Activated naive CD4-positive, alpha-beta T cell treated with anti-CD3 and anti-CD28 coated beads, Interleukin-2, amount 50 U/mL, for 72 hours (primary cell): ENCODE data around the gene NUBPL. TPM values are rescaled to one million over a fixed set of nuclear protein-coding genes. Genes with fewer than 3 reads are reported as not detected.
"Not testable (repeated sequence)": the region's sequence is repeated elsewhere in the genome, so short reads cannot be mapped to it uniquely, and the experiment has no call there.

Experiments used
- ATAC-seq, 2 donors: fragments of 150-1000 bp; cut with Tn5 transposase; 2 replicates each; pipeline ENCODE4 v1.10.0; 2021; ENCODE audit warnings: mild to moderate bottlenecking in 2 of 2, moderate library complexity in 2 of 2
- DNase-seq, 2 donors: peaks; one replicate each; pipeline ENCODE4 v3.0.0; 2021 to 2022; ENCODE audit warnings: low spot score in 2 of 2
- H3K27ac Mint-ChIP-seq, 2 donors: one replicate each; pipeline ENCODE4 v1.8.0; 2022; ENCODE audit warnings: mild to moderate bottlenecking in 2 of 2, mixed read lengths in 2 of 2
- H3K36me3 Mint-ChIP-seq, 2 donors: one replicate each; pipeline ENCODE4 v1.8.0; 2022; ENCODE audit warnings: mixed read lengths in 2 of 2
- H3K9me3 Mint-ChIP-seq, 2 donors: one replicate each; pipeline ENCODE4 v1.8.0; 2022; ENCODE audit warnings: mixed read lengths in 2 of 2
- total RNA-seq, 2 donors: library from RNA; stranded (reverse); gene quantifications; one replicate each; pipeline ENCODE4 v1.2.3, GENCODE V29; 2022

NUBPL gene
- total RNA-seq, 2 donors from 2014 or later, result 7.5 to 10.3 TPM

DNA sequence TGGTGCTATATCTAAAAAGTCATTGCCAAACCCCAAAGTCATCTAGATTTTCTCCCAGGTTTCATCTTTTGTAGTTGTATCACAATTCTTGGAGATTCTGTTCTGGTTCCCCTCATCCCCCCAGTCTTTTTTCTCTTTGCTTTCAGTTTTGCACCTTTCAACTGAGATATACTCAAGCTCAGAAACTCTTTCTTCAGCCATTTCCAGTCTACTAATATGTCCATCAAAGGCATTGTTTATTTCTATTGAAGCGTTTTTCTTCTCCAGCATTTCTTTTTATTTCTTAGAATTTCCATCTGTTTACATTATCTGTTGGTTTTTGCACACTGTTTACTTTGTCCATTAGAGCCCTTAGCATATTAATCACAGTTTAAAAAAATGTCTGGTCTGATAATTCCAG lies 179.5 kb downstream of the NUBPL start:
- no peak for ATAC-seq
- Mint-ChIP-seq H3K27ac (no peak overlapping the region), H3K36me3 (peaks cover 0 to 12% of the 10 kb centered on the region in 2 donors), H3K9me3 (peaks cover 9 to 15% of the 10 kb centered on the region in 2 donors)
- no peak for DNase-seq

- no peak for DNase-seq
- ATAC-seq, result no peak
- H3K9me3 Mint-ChIP-seq, result peaks cover 38 to 48% of the 10 kb centered on the region in 2 donors
- peaks cover 29 to 49% of the 10 kb centered on the region in 2 donors for H3K36me3 Mint-ChIP-seq
- no peak overlapping the region for H3K27ac Mint-ChIP-seq
These were observed 184.5 kb downstream of the NUBPL start for GRCh38 chr14:31745741-31746140.

GRCh38 chr14:31746326-31746725 lies 185.1 kb downstream of the NUBPL start:
- Mint-ChIP-seq H3K27ac (no peak overlapping the region), H3K9me3 (peaks cover 41 to 50% of the 10 kb centered on the region in 2 donors), H3K36me3 (peaks cover 33 to 52% of the 10 kb centered on the region in 2 donors)
- no peak for ATAC-seq
- DNase-seq, result no peak

DNA sequence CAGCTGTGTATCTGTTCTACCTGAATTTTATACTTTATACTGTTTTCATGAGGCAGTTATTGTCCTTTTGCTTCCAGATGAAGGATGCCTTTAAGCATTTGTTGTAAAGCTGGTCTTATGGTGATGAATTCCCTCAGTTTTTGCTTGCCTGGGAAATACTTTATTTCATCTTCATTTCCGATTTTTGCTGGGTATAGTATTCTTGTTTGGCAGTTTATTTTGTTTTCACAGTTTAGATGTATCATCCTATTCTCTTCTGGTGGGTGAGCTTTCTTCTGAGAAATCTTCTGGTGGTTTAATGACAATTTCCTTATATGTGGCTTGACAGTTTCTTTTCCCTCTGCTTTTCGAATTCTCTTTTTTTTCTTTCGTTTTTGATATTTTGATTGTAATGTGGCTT lies 188.1 kb downstream of the NUBPL start:
- Mint-ChIP-seq H3K27ac (no peak overlapping the region), H3K36me3 (peaks cover 41 to 57% of the 10 kb centered on the region in 2 donors), H3K9me3 (peaks cover 39 to 52% of the 10 kb centered on the region in 2 donors)
- no peak for DNase-seq
- ATAC-seq, result no peak

DNA sequence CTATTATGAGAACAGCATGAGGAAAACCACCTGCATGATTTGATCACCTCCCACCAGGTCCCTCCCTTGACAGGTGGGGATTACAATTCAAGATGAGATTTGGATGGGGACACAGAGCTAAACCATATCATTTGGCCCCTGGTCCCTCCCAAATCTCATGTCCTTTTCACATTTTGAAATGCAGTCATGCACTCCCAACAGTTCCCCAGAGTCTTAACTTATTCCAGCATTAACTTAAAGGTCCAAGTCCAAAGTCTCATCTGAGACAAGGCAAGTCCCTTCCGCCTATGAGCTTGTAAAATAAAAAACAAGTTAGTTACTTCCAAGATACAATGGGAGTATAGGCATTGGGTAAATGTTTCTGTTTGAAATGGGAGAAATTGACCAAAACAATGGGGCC lies 189.8 kb downstream of the NUBPL start:
- not testable (repeated sequence) for DNase-seq, H3K27ac Mint-ChIP-seq, ATAC-seq
- Mint-ChIP-seq H3K36me3 (peaks cover 41 to 53% of the 10 kb centered on the region in 2 donors), H3K9me3 (peaks cover 39 to 45% of the 10 kb centered on the region in 2 donors)

DNA sequence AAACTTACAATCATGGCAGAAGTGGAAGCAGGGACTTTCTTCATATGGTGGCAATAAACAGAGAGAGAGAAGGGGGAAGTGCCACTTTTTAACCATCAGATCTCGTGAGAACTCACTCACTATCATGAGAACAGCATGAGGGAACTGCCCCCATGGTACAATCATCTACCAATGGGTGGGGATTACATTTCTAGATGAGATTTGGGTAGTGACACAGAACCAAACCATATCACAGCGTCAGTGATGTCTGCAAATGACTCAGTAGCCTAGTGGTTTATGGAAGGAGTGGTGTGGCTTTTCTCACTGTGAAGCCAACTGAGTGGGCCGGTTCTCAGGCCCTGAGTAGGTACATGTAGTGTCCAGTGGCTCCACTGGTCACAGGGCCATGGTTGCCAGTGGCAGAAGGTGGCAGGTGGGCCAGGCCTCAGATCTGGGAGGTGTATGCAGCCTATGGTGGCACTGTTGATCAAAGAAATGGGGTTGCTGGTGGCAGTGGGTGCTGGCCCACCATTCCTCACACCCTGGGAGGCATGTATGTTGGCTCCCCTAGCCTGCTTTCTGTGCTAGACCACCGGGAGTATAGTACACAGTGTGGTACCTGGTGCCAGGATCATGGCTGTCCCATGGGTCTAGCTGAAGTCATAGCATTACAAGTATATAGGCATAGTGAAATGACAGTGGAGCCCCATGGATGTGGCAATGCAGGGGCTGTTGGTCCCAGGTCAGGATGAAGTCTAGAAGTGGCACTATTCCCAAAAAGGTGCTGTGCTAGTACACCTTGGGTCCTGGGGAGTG lies 191.9 kb downstream of the NUBPL start:
- Mint-ChIP-seq H3K27ac (no peak overlapping the region), H3K36me3 (peaks cover 32 to 36% of the 10 kb centered on the region in 2 donors), H3K9me3 (peaks cover 30 to 31% of the 10 kb centered on the region in 2 donors)
- ATAC-seq (peak; percentile 57 to 68), DNase-seq (no peak)

- Mint-ChIP-seq H3K27ac (no peak overlapping the region), H3K36me3 (peaks cover 0 to 4% of the 10 kb centered on the region in 2 donors), H3K9me3 (peaks cover 3 to 4% of the 10 kb centered on the region in 2 donors)
- ATAC-seq, result no peak
- DNase-seq, result no peak
These were observed 197.7 kb downstream of the NUBPL start for GRCh38 chr14:31758941-31759340.

DNA sequence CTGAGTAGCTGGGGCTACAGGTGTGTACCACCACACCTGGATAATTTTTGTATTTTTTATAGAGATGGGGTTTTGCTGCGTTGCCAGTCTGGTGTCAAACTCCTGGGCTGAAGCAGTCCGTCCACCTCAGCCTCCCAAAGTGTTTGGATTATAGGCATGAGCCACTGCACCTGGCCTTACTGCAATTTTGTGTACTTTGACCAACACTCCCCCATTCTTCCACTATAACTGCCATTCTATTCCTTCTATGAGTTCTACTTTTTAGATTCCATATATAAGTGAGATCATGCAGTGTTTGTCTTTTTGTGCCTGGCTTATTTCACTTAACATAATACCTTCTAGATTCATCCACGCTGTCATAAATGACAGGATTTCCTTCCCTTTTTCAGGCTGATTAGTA lies 199.1 kb downstream of the NUBPL start:
- Mint-ChIP-seq H3K27ac (no peak overlapping the region), H3K36me3 (peaks cover 0 to 3% of the 10 kb centered on the region in 2 donors), H3K9me3 (no peaks in the 10 kb centered on the region)
- ATAC-seq, result no peak
- no peak for DNase-seq

DNA sequence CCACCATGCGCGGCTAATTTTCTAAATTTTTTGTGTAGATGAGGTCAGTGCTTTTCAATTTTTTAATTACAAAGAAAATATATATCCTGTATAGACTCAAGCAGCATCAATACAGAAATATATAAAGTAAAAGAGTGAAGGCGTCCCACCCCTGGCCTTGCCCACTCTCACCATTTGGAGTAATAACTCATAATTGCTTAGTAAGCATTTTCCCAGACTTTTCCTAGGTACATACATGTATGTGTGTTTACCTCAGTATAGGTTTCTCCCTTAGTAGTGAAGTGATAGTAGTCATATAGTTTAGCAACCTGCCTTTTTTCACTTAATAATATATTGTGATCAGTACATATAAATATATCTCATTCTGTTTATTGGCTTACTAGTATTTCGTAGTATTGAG lies 200.1 kb downstream of the NUBPL start:
- H3K27ac Mint-ChIP-seq, result no peak overlapping the region
- H3K9me3 Mint-ChIP-seq, result no peaks in the 10 kb centered on the region
- H3K36me3 Mint-ChIP-seq, result no peaks in the 10 kb centered on the region
- no peak for ATAC-seq
- no peak for DNase-seq

DNA sequence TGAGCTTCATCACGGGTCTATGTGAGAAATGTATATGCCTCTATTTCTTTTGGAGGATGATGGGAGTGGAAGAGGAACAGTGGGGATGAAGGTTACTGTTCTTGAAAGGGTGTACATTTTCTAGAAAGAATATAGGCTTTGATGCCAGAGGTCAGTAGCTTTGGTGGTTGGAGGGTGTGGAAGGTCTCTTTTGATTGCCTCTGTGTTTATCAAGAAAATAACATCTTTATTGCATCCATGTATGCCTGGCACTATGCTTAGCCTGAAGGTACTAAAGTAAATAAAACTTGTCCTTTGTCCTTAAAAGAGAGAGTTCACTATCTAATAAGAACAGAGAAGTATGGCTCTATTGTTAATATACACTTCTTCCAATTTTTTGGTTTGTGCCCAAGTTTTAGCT lies 201.8 kb downstream of the NUBPL start:
- ATAC-seq (no peak), DNase-seq (no peak)
- H3K36me3 Mint-ChIP-seq, result no peaks in the 10 kb centered on the region
- no peak overlapping the region for H3K27ac Mint-ChIP-seq
- H3K9me3 Mint-ChIP-seq, result no peaks in the 10 kb centered on the region

DNA sequence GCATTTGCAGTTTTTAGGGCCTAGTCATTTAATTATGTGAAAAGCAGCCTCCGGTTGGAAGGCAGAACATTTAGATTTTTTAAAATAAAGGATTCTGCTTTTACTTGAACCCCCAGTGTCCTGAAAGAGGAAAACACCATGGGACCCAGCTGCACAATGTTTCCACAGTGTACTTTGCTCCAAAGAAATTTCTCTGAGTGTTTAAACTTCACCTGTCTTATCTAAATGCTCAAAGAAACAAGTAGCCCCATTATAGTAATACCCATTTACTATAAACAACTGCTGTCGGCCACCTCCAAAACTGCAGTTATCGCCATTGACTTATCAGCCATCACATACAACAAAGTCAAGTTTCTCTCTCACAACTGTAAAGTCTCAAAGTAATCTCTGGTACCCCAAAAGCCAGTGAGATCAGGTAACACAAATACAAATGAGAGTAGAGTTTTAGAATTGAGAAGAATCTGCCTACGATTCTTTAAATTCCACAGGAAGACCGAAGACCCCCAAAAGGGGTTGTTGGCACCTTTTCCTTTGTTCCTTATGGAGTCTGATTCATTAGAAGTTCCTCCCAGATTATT lies 205.2 kb downstream of the NUBPL start:
- H3K27ac Mint-ChIP-seq, result no peak overlapping the region
- no peaks in the 10 kb centered on the region for H3K9me3 Mint-ChIP-seq
- H3K36me3 Mint-ChIP-seq, result no peaks in the 10 kb centered on the region
- ATAC-seq (no peak), DNase-seq (no peak)

DNA sequence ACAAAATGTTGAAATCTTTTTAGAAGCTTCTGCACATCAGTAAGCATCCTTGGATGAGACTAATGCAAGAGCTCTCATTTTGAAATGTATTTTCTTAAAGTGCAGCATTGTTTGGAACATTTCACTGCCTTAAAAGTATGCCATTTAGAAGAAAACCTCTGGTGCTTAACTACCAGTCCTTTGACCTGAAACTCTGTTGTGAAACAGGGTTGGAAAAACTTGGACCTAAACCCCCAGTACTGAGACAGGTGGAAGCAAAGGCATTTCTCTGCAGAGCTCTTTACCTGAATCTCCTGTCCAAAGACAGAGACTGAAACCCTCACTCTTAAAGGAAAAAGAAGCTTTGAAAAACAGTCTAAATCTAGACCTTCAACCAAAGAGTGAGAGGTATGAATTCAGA lies 207.2 kb downstream of the NUBPL start:
- H3K9me3 Mint-ChIP-seq, result no peaks in the 10 kb centered on the region
- H3K27ac Mint-ChIP-seq, result no peak overlapping the region
- no peaks in the 10 kb centered on the region for H3K36me3 Mint-ChIP-seq
- ATAC-seq (no peak), DNase-seq (no peak)

DNA sequence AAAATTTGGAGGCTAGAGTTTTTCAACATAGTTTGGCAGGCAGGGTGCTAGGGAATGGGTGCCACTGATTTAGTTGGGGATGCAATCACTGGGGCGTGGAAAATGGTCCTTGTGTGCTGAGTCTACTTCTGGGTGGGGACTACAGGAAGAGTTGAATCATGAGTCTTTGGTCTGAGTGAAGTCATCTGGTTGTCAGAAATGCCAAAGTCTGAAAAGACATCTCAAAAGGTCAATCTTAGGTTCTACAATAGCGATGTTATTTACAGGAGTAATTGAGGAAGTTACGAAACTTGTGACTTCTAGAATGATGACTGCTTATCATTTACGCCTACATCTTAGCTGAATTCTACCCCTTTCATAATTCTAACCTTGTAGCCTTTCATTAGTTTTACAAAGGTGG lies 209.1 kb downstream of the NUBPL start:
- H3K9me3 Mint-ChIP-seq, result no peaks in the 10 kb centered on the region
- no peak for DNase-seq
- peak in 1 of 2 donors; percentile 22 for ATAC-seq
- H3K36me3 Mint-ChIP-seq, result no peaks in the 10 kb centered on the region
- no peak overlapping the region for H3K27ac Mint-ChIP-seq

GRCh38 chr14:31774567-31774966 lies 213.4 kb downstream of the NUBPL start:
- H3K36me3 Mint-ChIP-seq, result peaks cover 10 to 11% of the 10 kb centered on the region in 2 donors
- peak overlapping the region in 1 of 2 donors; percentile 22 for H3K27ac Mint-ChIP-seq
- H3K9me3 Mint-ChIP-seq, result peaks cover 3 to 10% of the 10 kb centered on the region in 2 donors
- ATAC-seq, result no peak
- DNase-seq, result no peak

DNA sequence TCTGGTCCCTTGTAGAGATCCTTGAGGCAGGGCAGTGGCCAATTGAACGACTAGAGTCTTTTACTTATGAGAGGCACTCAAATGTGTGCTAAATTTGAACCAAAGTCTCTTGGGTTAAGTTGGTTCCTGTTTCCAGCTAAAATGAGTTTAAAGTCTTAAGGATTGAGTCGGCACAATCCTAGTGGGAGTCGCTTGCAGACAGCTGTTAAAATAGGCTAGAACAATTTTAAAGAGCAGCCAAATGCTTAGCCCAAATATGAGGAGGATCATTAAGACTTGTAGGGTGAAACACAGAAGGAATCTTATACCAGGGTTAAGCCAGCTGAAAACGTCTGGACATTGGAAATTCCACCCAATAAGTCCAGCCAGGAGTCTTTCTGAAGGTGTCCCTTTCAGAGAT lies 216.1 kb downstream of the NUBPL start:
- Mint-ChIP-seq H3K27ac (no peak overlapping the region), H3K9me3 (peaks cover 7 to 16% of the 10 kb centered on the region in 2 donors), H3K36me3 (peaks cover 21 to 23% of the 10 kb centered on the region in 2 donors)
- DNase-seq, result no peak
- no peak for ATAC-seq

GRCh38 chr14:31781578-31781977 lies 220.4 kb downstream of the NUBPL start:
- ATAC-seq (no peak), DNase-seq (no peak)
- Mint-ChIP-seq H3K27ac (no peak overlapping the region), H3K36me3 (peaks cover 19 to 21% of the 10 kb centered on the region in 2 donors), H3K9me3 (peaks cover 7 to 15% of the 10 kb centered on the region in 2 donors)

DNA sequence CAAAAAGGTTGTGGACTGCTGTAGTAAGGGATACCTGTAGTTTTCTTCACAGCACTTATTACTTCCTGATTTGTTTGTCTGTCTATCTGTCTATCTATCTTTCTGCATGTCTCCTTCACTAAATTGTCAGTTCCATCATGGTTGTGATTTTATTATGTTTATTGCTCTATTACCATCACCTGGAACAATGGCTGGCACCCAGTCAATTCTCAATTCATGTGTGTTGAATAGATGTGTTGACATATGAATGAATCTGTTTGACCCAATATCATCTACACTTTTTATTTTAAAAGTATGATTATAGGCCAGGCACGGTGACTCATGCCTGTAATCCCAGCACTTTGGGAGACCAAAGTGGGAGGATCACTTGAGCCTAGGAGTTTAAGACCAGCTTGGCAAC lies 224.4 kb downstream of the NUBPL start:
- DNase-seq, result no peak
- Mint-ChIP-seq H3K36me3 (peaks cover 6 to 13% of the 10 kb centered on the region in 2 donors), H3K27ac (no peak overlapping the region), H3K9me3 (peaks cover 4 to 11% of the 10 kb centered on the region in 2 donors)
- ATAC-seq, result no peak

GRCh38 chr14:31787377-31787776 lies 226.2 kb downstream of the NUBPL start:
- ATAC-seq, result no peak
- Mint-ChIP-seq H3K36me3 (no peaks in the 10 kb centered on the region), H3K27ac (no peak overlapping the region), H3K9me3 (peaks cover 0 to 5% of the 10 kb centered on the region in 2 donors)
- DNase-seq, result no peak
